Measurements from ENCODE around the gene LRGUK.

DNA sequence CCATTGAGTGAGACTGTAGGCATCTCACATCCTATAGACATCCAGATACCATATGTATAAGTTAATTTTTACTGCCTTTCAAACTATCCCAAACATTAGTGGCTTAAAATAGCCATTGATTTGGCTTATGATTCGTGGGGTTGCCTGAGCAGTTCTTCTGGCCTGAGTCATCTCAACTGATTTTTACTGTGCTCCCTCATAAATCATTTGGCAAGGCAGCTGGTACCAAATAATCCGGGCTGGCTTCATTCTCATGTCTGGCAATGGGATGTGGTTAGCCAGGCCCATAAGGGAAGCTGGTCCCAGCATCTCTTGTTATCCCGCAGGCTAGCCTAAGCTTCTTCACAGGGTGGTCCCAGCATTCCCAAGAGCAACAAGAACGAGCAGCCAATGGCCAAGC lies 6.7 kb upstream of the LRGUK start:
- TF ChIP-seq, protein P1, sequence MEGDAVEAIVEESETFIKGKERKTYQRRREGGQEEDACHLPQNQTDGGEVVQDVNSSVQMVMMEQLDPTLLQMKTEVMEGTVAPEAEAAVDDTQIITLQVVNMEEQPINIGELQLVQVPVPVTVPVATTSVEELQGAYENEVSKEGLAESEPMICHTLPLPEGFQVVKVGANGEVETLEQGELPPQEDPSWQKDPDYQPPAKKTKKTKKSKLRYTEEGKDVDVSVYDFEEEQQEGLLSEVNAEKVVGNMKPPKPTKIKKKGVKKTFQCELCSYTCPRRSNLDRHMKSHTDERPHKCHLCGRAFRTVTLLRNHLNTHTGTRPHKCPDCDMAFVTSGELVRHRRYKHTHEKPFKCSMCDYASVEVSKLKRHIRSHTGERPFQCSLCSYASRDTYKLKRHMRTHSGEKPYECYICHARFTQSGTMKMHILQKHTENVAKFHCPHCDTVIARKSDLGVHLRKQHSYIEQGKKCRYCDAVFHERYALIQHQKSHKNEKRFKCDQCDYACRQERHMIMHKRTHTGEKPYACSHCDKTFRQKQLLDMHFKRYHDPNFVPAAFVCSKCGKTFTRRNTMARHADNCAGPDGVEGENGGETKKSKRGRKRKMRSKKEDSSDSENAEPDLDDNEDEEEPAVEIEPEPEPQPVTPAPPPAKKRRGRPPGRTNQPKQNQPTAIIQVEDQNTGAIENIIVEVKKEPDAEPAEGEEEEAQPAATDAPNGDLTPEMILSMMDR (IDR thresholded peaks at IDR 0.05) = no peak
- no peak for TF ChIP-seq POLR2A (IDR thresholded peaks at IDR 0.05)
